ENCODE measurements around the gene TUSC2.

TUSC2 gene

DNA sequence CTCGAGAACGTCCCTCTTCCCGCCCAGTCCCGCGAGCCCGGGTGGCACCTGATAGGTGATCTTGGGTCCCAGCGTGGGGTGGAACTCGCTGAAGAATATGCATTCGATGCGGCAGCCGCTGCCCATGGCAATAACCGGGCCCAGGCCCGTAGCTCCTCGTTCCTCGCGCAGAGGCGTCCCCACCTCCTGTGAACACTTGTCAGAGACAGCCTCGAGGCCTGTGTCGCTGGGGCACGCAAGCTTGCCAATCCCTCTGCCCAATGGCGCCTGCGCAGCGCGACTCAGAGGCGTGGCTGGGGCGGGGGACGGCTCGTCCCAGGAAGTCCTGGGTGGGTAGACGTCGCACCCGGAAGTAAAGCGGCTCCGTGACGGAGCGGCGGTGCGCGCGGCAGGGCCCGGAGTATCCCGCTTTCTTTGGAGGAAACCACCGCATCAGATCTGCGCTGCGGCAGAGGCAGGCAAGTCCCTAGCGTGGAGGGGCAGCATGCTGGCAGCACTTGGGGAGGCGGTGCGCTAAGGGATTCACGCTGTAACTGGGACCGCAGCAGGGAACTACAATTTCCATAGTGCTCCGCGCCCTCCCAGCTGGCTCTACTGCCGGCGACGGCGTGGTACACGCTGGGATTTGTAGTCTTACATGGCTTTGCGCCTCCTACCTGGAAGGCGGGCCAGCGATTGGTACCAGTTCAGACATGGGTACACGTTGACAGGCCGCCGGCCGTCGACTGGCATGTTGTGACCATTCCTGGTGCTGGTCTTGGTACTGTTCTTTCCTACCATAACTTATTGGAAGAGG lies 22.7 kb upstream of the TUSC2 start, which contains the start of the genes CYB561D2 and NPRL2 (continued):
- no peak for TF ChIP-seq ZNF48 (tag by site-specific recombination; IDR thresholded peaks at IDR 0.05)
- no peak for TF ChIP-seq ZNF274 (IDR thresholded peaks at IDR 0.05; ENCODE audit: low read length)
- TF ChIP-seq ZNF274 (tag by site-specific recombination; IDR thresholded peaks at IDR 0.05; ENCODE audit: borderline replicate concordance) = no peak
- peak; percentile 10 for TF ChIP-seq SETDB1 (IDR thresholded peaks at IDR 0.05; ENCODE audit: insufficient read length, low read length)
- TF ChIP-seq, protein P1, sequence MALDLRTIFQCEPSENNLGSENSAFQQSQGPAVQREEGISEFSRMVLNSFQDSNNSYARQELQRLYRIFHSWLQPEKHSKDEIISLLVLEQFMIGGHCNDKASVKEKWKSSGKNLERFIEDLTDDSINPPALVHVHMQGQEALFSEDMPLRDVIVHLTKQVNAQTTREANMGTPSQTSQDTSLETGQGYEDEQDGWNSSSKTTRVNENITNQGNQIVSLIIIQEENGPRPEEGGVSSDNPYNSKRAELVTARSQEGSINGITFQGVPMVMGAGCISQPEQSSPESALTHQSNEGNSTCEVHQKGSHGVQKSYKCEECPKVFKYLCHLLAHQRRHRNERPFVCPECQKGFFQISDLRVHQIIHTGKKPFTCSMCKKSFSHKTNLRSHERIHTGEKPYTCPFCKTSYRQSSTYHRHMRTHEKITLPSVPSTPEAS (tag by site-specific recombination; IDR thresholded peaks at IDR 0.05) = no peak
- no peak for TF ChIP-seq KLF7 (tag by site-specific recombination; IDR thresholded peaks at IDR 0.05; ENCODE audit: borderline replicate concordance)
- TF ChIP-seq, protein P2, sequence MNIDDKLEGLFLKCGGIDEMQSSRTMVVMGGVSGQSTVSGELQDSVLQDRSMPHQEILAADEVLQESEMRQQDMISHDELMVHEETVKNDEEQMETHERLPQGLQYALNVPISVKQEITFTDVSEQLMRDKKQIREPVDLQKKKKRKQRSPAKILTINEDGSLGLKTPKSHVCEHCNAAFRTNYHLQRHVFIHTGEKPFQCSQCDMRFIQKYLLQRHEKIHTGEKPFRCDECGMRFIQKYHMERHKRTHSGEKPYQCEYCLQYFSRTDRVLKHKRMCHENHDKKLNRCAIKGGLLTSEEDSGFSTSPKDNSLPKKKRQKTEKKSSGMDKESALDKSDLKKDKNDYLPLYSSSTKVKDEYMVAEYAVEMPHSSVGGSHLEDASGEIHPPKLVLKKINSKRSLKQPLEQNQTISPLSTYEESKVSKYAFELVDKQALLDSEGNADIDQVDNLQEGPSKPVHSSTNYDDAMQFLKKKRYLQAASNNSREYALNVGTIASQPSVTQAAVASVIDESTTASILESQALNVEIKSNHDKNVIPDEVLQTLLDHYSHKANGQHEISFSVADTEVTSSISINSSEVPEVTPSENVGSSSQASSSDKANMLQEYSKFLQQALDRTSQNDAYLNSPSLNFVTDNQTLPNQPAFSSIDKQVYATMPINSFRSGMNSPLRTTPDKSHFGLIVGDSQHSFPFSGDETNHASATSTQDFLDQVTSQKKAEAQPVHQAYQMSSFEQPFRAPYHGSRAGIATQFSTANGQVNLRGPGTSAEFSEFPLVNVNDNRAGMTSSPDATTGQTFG (tag by site-specific recombination; IDR thresholded peaks at IDR 0.05; ENCODE audit: borderline replicate concordance) = no peak
- no peak for TF ChIP-seq ZNF202 (tag by site-specific recombination; IDR thresholded peaks at IDR 0.05; ENCODE audit: borderline replicate concordance)
- TF ChIP-seq ZBTB8A (tag by site-specific recombination; IDR thresholded peaks at IDR 0.05) = peak; percentile 38; the same call in 1 of the 2 replicates
- TF ChIP-seq, protein P3, sequence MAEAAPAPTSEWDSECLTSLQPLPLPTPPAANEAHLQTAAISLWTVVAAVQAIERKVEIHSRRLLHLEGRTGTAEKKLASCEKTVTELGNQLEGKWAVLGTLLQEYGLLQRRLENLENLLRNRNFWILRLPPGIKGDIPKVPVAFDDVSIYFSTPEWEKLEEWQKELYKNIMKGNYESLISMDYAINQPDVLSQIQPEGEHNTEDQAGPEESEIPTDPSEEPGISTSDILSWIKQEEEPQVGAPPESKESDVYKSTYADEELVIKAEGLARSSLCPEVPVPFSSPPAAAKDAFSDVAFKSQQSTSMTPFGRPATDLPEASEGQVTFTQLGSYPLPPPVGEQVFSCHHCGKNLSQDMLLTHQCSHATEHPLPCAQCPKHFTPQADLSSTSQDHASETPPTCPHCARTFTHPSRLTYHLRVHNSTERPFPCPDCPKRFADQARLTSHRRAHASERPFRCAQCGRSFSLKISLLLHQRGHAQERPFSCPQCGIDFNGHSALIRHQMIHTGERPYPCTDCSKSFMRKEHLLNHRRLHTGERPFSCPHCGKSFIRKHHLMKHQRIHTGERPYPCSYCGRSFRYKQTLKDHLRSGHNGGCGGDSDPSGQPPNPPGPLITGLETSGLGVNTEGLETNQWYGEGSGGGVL (tag by site-specific recombination; IDR thresholded peaks at IDR 0.05) = no peak
- TF ChIP-seq, protein P4, sequence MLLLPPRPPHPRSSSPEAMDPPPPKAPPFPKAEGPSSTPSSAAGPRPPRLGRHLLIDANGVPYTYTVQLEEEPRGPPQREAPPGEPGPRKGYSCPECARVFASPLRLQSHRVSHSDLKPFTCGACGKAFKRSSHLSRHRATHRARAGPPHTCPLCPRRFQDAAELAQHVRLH (tag by site-specific recombination; IDR thresholded peaks at IDR 0.05) = peak; percentile 77; the same call in 1 of the 2 replicates
- TF ChIP-seq, protein P5, sequence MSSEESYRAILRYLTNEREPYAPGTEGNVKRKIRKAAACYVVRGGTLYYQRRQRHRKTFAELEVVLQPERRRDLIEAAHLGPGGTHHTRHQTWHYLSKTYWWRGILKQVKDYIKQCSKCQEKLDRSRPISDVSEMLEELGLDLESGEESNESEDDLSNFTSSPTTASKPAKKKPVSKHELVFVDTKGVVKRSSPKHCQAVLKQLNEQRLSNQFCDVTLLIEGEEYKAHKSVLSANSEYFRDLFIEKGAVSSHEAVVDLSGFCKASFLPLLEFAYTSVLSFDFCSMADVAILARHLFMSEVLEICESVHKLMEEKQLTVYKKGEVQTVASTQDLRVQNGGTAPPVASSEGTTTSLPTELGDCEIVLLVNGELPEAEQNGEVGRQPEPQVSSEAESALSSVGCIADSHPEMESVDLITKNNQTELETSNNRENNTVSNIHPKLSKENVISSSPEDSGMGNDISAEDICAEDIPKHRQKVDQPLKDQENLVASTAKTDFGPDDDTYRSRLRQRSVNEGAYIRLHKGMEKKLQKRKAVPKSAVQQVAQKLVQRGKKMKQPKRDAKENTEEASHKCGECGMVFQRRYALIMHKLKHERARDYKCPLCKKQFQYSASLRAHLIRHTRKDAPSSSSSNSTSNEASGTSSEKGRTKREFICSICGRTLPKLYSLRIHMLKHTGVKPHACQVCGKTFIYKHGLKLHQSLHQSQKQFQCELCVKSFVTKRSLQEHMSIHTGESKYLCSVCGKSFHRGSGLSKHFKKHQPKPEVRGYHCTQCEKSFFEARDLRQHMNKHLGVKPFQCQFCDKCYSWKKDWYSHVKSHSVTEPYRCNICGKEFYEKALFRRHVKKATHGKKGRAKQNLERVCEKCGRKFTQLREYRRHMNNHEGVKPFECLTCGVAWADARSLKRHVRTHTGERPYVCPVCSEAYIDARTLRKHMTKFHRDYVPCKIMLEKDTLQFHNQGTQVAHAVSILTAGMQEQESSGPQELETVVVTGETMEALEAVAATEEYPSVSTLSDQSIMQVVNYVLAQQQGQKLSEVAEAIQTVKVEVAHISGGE (tag by site-specific recombination; conservative IDR thresholded peaks at IDR 0.05; ENCODE audit: low read depth) = peak; percentile 96
- no peak for TF ChIP-seq ZNF132 (tag by site-specific recombination; IDR thresholded peaks at IDR 0.05; ENCODE audit: borderline replicate concordance)
- TF ChIP-seq ZNF140 (tag by site-specific recombination; IDR thresholded peaks at IDR 0.05) = no peak
- TF ChIP-seq, protein P6, sequence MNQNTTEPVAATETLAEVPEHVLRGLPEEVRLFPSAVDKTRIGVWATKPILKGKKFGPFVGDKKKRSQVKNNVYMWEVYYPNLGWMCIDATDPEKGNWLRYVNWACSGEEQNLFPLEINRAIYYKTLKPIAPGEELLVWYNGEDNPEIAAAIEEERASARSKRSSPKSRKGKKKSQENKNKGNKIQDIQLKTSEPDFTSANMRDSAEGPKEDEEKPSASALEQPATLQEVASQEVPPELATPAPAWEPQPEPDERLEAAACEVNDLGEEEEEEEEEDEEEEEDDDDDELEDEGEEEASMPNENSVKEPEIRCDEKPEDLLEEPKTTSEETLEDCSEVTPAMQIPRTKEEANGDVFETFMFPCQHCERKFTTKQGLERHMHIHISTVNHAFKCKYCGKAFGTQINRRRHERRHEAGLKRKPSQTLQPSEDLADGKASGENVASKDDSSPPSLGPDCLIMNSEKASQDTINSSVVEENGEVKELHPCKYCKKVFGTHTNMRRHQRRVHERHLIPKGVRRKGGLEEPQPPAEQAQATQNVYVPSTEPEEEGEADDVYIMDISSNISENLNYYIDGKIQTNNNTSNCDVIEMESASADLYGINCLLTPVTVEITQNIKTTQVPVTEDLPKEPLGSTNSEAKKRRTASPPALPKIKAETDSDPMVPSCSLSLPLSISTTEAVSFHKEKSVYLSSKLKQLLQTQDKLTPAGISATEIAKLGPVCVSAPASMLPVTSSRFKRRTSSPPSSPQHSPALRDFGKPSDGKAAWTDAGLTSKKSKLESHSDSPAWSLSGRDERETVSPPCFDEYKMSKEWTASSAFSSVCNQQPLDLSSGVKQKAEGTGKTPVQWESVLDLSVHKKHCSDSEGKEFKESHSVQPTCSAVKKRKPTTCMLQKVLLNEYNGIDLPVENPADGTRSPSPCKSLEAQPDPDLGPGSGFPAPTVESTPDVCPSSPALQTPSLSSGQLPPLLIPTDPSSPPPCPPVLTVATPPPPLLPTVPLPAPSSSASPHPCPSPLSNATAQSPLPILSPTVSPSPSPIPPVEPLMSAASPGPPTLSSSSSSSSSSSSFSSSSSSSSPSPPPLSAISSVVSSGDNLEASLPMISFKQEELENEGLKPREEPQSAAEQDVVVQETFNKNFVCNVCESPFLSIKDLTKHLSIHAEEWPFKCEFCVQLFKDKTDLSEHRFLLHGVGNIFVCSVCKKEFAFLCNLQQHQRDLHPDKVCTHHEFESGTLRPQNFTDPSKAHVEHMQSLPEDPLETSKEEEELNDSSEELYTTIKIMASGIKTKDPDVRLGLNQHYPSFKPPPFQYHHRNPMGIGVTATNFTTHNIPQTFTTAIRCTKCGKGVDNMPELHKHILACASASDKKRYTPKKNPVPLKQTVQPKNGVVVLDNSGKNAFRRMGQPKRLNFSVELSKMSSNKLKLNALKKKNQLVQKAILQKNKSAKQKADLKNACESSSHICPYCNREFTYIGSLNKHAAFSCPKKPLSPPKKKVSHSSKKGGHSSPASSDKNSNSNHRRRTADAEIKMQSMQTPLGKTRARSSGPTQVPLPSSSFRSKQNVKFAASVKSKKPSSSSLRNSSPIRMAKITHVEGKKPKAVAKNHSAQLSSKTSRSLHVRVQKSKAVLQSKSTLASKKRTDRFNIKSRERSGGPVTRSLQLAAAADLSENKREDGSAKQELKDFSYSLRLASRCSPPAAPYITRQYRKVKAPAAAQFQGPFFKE (tag by site-specific recombination; IDR thresholded peaks at IDR 0.05; ENCODE audit: borderline replicate concordance) = no peak
- no peak for TF ChIP-seq ZNF560 (tag by site-specific recombination; IDR thresholded peaks at IDR 0.05; ENCODE audit: borderline replicate concordance)
